CD4-positive, alpha-beta T cell treated with Interleukin-6 for 4 hours (primary cell): ENCODE measurements around the gene MTA3.
"Not testable (repeated sequence)": the region's sequence is repeated elsewhere in the genome, so short reads cannot be mapped to it uniquely, and the experiment has no call there.

Source experiments
- DNase-seq: peaks from one replicate; pipeline ENCODE4 v3.0.0-alpha.2; 2020; ENCODE audit warnings: mixed read lengths

Gene MTA3

GRCh38 chr2:42567806-42568400, 529 bp upstream of the MTA3 start:
- peak; percentile 20 for DNase-seq

GRCh38 chr2:42569116-42569711, 782 bp downstream of the MTA3 start:
- DNase-seq = peak; percentile 28

- DNase-seq = no peak
These were observed 1.5 kb downstream of the MTA3 start for GRCh38 chr2:42569883-42570282.

GRCh38 chr2:42572297-42573081, 4.1 kb downstream of the MTA3 start:
- no peak for DNase-seq

- DNase-seq = no peak
These were observed 4.8 kb downstream of the MTA3 start for GRCh38 chr2:42573256-42573655.

- DNase-seq = no peak
These were observed 7.1 kb downstream of the MTA3 start for GRCh38 chr2:42575458-42576064.

- DNase-seq = no peak
These were observed 10.2 kb downstream of the MTA3 start for GRCh38 chr2:42578621-42579020.

- no peak for DNase-seq
These were observed 12.8 kb downstream of the MTA3 start for GRCh38 chr2:42581257-42581656.

GRCh38 chr2:42584628-42585027, 16.2 kb downstream of the MTA3 start:
- DNase-seq = not testable (repeated sequence)

- no peak for DNase-seq
These were observed 17.3 kb downstream of the MTA3 start for GRCh38 chr2:42585779-42586178.

- DNase-seq = no peak
These were observed 19.2 kb downstream of the MTA3 start for GRCh38 chr2:42587526-42588117.

GRCh38 chr2:42588121-42588520, 19.7 kb downstream of the MTA3 start:
- DNase-seq = no peak

GRCh38 chr2:42590176-42590575, 21.7 kb downstream of the MTA3 start:
- DNase-seq = no peak

GRCh38 chr2:42593282-42593681, 24.9 kb downstream of the MTA3 start:
- DNase-seq = no peak

- no peak for DNase-seq
These were observed 30.2 kb downstream of the MTA3 start for GRCh38 chr2:42598656-42599055.

GRCh38 chr2:42601076-42601475, 32.6 kb downstream of the MTA3 start:
- no peak for DNase-seq

GRCh38 chr2:42602218-42602875, 33.9 kb downstream of the MTA3 start:
- DNase-seq = no peak

- DNase-seq = no peak
These were observed 34.4 kb downstream of the MTA3 start for GRCh38 chr2:42602876-42603219.

GRCh38 chr2:42604341-42604867, 36.0 kb downstream of the MTA3 start:
- DNase-seq = not testable (repeated sequence)

- not testable (repeated sequence) for DNase-seq
These were observed 37.7 kb downstream of the MTA3 start for GRCh38 chr2:42606166-42606565.

GRCh38 chr2:42607101-42607637, 38.7 kb downstream of the MTA3 start:
- no peak for DNase-seq
